Inferior parietal cortex (tissue), 1 donor: ENCODE results near the gene DAB1.

Experiments
- DNase-seq: peaks from one replicate; pipeline ENCODE4 v3.0.0-alpha.2; 2016; ENCODE audit errors: extremely low spot score

The DAB1 gene

DNA sequence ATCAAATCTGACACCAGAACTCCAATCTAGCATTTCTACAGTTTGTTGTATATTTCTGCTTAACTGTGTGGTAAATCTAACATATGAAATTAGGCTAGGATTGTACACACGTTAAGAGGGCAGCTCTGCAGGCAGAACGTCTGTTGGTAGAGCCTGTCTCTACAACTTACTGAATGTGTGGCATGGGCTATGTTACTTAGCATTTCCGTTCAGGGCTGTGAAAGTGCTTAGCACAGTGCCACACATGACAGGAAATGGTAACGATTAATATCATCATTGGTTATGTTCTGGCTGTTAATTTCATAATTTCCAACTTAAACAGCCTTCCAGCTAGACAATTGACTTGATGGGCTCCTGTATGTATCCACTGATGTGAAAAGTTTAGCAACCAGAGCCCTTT, 448.4 kb downstream of the DAB1 start:
- DNase-seq, result no peak

DNA sequence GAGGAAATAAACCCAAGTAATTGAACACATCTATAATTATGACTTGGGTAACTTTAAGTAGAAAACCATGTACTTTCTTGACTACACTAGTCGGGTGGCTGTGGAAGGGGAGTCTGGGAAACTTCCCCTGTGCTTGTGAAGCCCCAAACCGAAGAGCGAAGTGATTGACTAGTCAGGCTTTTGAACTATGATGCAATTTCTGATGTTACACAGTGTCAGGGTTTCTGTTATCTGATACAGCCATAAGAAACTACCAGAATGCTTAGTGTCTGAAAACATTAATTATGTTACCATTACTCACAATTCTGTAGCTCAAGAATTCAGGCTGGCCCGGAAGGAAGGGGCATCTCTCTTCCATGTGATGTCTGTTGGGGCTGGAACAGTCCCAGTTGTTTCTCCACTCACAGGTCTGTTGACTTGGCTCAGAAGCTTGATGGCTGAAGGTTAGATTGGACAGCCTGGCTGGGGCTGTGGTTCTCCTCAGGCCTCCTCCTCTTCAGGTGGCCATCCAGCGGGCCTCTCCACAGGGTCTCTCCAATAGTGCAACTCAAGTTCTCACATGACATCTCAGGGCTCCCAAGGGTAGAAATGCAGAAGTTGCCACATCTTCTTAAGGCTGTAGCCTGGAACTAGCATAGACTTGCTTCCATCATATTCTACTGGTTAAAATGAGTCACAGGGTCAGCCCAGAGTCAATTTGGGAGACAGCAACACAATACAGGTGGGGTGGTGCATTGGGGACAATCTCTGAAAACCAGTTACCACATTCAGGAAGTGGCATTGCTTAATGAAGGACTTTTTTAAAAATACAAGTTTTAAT, 449.7 kb downstream of the DAB1 start:
- DNase-seq, result no peak

DNA sequence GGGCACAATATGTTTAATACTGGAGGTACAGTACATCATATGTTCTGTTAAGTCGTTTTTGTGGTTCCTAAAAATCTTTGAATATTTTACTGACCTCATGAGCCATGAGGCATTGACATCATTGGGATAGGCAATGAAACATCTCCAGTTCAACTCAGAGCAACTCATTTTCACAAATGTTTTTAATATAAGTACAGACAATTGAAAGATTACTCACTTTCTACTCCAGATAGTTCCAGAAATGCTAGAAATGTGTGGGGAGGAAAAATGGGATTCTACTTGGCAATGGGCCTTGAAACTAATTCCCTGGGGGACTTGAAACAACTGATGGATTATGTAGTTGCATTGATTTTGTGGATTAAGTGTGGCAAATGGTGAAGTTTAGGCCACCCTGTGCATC, 450.9 kb downstream of the DAB1 start:
- no peak for DNase-seq

DNA sequence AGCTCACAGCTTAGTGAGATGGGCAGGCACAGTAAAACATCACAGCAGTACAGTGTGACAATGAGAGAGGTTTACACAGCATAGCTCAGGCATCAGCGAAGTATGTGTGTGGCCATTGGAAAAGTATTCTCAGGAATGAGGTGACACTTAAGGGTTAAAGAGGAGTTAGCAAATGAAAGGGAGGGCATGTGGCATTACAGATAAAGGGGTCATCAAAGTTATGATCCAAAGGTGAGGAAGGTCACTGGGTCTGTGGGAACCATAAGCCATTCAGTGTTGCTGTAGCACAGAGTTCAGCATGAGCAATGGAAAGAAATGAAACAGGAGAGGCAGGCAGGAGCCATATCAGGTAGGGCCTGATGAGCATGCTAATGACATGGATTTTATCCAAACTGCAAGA, 453.6 kb downstream of the DAB1 start:
- DNase-seq, result no peak

DNA sequence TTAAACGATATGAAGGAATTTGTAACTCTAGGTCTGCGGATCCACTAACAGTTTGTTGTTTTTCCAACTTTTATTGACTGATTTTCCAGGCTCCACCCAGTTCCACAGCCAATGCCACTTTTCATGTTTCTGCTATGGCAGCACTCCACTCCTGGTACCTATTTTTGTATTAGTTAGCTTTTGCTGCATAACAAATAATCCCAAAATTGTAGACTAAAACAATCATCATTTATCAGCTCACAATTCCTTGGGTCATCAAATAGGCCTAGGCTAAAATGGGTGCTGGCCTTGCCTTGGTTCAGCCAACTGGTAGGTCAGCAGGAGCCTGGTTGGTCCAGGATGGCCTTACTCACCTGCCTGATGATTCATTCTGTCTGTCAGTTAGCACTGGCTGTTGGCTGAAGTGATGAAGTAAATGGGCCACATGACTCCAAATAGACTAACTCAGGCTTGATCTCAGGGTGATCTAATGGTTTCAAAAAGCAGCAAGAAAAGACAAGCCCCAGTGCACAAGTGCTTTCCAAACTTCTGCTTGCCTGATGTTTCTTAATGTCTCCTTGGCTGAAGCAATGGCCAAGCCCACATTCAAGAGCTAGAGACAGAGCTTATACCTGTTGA, 454.9 kb downstream of the DAB1 start:
- no peak for DNase-seq

DNA sequence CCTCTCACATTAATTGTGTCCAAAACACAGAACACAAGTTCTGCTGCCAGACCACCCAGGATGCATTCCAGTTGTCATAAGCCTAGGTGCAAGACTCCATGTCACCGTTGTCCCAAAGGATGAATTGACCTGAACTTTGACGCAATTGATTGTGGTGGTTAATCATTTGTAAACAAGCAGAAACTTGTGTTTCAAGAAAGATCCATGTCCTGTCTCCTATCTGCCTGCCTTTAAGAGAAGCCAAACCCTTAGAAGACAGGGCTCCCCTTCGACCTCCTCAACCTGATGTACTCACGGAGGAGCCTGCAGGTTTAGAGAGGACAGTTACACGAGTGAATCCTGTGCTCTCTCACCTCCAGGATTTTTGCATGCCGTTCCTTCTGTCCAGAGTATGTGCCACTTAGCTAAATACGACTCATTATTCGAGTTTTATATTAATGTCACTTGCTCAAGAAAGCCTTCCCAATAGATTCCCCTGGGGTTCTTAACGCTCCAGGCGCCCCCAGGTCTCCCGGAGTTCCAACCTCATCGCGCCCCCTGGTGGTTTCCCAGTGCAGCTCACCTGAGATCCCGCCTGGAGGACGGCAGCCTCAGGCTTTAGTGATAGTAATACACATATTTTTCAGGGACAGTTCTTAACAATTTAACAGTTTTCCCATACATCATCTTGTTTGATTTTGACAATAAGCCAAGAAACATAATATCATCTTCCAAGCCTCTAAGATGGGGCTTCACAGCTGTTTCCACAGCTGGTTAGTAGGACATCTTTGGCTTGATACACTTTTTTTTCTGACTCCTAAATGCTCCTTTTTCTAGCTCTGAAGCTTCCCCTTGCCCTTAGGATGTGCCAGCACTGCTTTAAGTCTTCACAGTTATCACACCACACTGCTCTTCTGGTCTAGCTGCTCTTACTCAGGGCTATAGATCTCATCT, 455.7 kb downstream of the DAB1 start:
- no peak for DNase-seq

DNA sequence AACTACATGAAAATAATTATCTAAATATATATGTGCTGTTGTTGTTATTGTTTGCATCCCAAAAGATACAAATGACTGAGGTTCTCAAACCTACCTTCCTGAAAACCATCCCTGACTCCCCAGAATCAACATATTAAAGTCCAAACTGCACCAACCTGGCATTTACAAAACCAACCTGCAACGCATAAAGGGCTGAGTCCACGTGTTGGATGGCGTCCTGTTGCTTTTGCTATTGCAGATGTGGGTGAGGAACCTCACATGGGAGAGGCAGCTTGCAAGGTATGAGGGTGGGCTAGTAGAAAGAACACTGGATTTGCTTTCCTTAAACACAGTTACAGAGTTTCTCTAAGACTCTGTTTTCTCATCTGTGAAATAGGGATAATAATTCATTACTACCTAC, 456.5 kb downstream of the DAB1 start:
- DNase-seq, result no peak

DNA sequence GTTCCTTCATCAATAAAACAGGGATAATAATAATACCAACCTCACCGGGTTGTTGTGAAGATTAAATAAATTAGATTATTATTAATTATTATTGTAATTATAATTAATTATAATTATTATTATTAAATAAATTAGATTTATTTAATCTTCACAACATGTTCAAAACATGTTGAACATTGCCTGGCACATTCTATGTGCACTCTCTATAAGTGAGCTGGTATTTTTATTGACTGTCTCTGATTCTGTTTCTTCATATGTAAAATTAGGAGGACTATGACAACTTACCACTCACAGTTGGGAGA, 457.2 kb downstream of the DAB1 start:
- DNase-seq, result no peak

DNA sequence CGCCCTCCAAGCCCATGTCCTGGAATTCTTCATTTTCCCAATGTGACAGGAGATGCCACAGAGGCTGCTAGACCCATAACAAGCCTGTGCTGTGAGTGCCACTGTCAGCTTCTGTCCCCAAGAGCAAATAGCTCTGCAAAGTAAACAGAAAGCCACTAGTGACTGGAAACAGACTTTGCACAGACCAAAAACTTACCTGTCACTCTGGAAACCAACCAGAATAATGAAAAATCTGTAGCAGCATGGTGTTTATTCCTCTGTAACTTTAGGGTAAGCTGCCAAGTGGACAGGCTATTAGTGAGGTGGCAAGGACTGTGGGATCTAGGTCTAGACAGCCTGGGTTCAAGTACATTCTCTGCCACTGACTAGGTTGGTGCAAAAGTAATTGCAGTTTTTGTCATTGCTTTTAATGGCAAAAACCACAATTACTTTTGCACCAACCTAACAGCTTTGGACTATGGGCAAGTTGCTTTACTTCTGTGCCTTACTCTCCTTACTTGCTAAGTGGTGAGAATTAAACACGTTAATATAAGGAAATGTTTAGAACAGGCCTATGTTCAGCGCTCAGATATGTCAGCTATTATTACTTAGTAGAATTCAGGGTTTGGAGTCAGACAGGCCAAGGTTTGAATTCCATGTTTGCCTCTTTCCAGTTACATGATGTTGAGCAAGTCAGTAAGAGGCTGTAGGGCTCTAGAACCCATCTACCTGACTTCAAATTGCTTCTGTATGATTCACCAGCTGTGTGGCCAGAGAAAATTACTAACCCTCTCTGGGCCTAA, 457.8 kb downstream of the DAB1 start, which contains the start of gene C8B:
Gene C8B (minus strand): TSS at position 100 of the 782 bp plus-strand sequence. CDS start 67 bp downstream, at position 33.
- no peak for DNase-seq

DNA sequence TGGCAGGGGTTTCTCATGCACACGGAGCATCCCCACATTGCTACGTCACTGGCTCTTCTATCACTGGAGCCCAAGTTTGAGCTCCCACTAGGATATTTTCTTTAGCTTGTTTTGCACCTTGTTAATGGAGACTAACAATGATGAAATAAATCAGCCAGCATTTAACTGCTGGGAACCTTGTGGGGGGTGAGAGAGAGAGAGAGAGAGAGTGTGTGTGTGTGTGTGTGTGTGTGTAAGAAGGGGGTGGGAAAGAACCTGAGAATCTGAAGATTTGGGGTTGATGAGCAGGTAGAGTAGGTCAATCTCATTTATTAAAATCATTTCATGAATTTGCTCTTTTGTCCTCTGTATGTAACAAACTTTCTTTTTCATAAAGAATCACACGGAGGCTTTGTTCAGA, 458.7 kb downstream of the DAB1 start:
- DNase-seq, result no peak

DNA sequence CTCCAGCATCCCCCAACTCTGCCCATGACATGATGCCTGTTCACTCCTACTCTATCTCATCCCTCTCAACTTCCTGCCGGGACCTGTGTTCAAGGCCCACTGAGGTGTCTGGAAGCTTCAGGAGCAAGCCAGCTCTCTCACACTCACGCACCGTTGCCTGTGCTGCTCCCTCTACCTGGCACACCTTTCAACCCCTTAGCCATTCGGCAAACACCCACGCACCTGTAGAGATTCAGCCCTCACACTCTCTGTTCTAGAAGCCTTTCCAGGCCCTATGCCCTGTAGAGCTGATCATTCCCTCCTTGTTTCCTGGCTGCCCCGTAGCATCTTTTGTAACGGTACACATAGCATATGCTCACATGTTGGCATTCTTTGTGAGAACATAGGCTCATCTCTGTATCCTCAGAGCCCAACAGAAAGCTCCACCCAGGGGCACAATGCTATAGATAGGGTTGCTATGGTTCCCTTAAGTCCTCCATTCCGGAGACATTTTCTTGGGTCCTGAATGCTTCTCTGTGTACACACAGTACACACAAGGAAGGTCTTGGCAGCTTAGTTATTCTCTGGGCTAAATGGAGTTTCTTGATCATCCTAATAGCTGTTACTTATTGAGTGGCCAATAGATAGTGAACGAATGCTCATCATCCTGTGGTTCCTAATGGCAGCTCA, 459.4 kb downstream of the DAB1 start:
- DNase-seq, result no peak

DNA sequence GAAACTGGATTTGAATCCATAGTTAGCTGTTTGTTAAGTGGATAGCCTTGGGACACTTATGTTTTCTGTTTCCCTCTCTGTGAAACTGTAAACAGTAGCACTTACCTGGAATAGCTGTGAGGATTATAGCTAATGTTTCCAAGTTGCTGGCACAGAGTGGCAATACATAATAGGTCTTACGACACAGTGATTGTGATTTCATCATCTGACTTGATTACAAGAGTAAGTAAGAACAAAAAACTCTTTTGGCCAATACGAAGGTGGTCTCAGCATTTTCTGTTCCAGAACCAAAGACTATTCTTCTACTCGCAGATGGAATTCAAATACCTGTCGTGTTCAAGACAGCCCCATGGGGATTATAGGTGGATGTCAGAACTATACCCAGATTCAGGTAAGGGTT, 460.2 kb downstream of the DAB1 start:
- no peak for DNase-seq

DNA sequence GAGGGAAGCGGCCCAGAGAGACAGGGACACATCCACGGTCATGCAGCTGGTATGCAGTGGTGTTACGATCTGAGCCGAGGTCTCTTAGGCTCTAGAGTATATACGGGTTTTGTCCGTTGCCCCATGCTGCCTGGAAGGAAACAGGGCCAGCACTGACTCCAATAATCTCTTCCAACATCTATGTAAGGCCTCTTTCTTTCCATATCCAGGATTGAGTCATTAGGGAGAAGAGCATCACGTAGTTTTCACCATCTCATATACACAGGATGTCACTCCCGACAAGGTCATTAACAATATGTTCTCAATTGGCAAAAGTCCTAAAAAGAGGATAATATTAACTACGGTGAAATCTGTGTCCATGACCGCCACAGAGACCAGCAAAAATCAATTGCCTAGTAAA, 462.4 kb downstream of the DAB1 start:
- DNase-seq, result no peak

DNA sequence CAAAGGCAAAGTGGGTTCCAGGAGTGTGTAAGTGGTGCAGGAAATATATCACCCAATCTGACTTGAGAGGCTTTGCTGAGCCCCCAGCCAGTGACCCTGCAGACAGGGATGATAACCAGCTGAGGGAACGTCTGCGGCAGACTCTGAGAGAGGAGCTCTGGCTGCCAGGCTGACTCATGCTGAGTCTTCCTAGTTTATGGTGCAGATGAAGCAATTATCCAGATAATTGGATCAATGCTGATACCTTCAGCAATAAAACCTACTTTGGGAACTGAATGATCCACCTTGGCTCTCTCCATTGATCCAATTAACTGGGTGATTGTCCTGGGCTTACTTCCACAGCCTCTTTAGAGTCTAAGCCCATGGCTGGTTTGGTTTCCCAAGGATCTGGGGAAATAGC, 465.3 kb downstream of the DAB1 start:
- DNase-seq, result no peak

DNA sequence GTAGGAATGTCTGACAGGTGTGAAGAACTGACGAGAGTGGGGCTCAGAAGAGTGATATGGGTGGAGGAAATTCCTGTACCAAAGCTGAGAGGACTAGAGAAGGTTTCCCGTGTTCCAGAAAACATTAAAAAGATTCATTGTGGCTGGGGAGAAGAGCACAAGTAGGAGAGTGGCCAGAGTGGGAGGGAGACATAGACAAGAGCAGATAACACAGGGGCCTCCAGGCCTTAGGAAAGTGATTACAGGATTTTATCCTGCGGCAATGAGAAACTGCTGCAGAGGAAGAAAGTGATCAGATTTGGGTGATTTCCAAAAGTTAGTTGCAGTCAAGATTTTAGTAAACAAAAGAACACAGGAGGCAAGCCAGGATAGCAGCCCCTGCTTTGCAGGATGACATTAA, 465.9 kb downstream of the DAB1 start:
- no peak for DNase-seq

DNA sequence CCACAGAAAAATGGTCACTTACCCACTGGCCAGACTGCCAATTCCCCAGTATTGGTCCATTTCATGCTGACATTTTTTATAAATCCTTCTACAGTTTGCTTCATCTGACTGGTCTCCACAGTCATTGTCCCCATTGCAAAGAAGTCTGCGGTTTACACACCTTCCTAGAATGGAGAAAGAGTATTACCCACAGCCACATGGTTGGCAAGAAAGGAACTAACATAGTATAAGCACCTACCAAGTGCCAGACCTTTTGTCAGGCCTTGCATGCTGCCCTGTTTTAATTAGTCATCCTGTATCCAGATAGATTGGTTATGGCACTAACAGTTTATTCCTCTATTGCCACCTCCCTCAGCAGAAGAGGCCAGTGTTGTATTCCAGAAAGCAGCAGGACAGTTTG, 469.2 kb downstream of the DAB1 start:
- DNase-seq, result no peak

DNA sequence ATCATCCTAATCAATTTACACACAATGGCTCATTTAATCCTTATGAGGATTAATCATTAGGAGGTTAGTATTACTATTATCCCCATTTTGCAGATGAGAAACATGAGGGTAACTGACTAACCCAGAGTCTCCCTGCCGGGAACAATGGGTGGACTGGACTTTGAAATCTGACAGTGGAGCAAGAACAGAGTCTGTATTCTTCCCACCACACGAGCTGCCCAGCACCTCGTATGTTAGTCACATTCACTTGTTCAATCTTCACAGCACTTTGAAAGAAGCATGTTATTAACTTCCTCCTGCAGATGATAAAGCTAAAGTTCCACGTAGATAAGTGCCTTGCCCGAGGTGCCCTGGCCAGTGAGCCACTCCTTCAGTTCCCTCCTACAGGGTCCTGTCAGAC, 470.5 kb downstream of the DAB1 start:
- DNase-seq, result no peak

DNA sequence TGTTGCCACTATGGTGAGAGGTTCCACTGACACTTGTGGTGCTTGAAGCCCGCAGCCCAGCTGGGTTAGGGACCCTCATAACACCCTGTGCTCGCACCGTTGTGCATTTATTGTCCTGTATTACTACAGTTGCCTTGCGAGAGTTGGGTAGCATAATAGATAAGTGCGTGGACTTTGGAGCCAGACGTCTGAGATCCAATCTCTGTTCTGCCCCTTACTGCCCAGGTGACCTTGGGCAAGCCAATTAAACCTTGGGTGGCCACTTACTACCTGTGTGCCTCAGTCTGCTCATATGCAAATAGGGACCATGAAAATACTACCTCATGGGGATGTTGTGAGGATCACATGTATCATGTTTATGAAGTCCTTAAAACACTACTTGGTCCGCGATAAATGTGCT, 471.4 kb downstream of the DAB1 start:
- no peak for DNase-seq

DNA sequence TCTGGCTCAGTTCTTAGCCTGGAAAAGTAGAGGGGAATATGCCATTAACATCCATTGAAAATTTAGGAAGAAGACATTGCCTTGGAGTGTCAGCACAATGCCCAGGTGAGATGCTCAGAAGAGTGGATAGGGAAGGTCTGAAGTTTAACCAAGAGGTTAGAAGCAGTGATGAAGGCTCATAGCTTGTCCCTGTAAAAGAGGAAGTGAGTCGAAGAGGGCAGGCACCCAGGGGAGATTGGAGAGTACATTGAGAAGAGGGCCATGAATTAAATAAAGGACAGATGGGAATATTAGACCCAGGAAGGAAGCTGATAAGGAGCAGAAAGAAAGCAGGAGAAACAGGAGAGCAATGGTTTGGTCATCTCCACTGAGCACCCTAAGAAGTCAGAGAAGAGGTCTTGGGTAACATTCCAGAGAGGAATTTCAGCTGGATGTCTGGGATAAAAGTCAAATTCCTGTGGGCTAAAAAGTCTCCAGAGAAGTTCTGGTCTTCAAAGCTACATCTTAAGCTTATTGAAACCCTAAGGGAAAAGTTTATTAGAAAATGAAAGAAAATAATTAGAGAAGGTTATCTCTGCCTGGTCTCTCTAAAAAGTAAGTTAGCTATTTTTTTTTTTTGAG, 475.3 kb downstream of the DAB1 start:
- no peak for DNase-seq
